Esophagus squamous epithelium (tissue), 5 donors: ENCODE measurements around the gene HES4. TPM values are rescaled to one million over a fixed set of nuclear protein-coding genes. Genes with fewer than 3 reads are reported as not detected.
"Not testable (repeated sequence)": the region's sequence is repeated elsewhere in the genome, so short reads cannot be mapped to it uniquely, and the experiment has no call there.

ENCODE experiments used
- DNase-seq: peaks from one replicate; lab custom pipeline; 2025; lab: John Stamatoyannopoulos, UW
- H3K27ac ChIP-seq, 4 donors: fragments of 200-600 bp; sonication (generic); one replicate each; pipeline ENCODE4 v1.5.1; 2016 to 2019; ENCODE audit warnings: mild to moderate bottlenecking in 1 of 4
- H3K27me3 ChIP-seq, 4 donors: fragments of 200-600 bp; sonication (generic); 1 replicate in 3 of 4; 2 replicates in 1 of 4; pipeline versions ENCODE4 v1.5.1 to v1.6.0; 2017 to 2021; ENCODE audit warnings: antibody characterized with exemption in 1 of 4
- H3K36me3 ChIP-seq, 3 donors: fragments of 200-600 bp; sonication (generic); one replicate each; pipeline ENCODE4 v1.5.1; 2016 to 2019
- H3K4me1 ChIP-seq, 3 donors: fragments of 200-600 bp; sonication (generic); one replicate each; pipeline ENCODE4 v1.5.1; 2017 to 2019
- H3K4me3 ChIP-seq, 4 donors: fragments of 200-600 bp; sonication (generic); 1 replicate in 3 of 4; 2 replicates in 1 of 4; pipeline ENCODE4 v1.5.1; 2016 to 2019; ENCODE audit warnings: mild to moderate bottlenecking in 2 of 4, moderate library complexity in 1 of 4
- H3K9me3 ChIP-seq, 3 donors: fragments of 200-600 bp; sonication (generic); one replicate each; pipeline ENCODE4 v1.5.1; 2016 to 2019
- POLR2A ChIP-seq, 4 donors: fragments of 450-650 bp; IDR thresholded peaks; one replicate each; pipeline ENCODE4 v1.6.1; 2017; ENCODE audit warnings: antibody characterized with exemption in 4 of 4, mild to moderate bottlenecking in 4 of 4, moderate library complexity in 3 of 4
- WGBS, 2 donors: methylation state at CpG; one replicate each; pipeline ENCODE4 v1.1.5; 2018; 5-methylcytosine and 5-hydroxymethylcytosine counted together
- intact Hi-C: fragments of 100-400 bp; cut with DNase I; formaldehyde crosslinking; loops from one replicate; pipeline ENCODE4 v1.15.0; 2022
- total RNA-seq, 4 donors: library from RNA; depleted of rRNA; stranded (reverse); fragments of >200 nt; gene quantifications; one replicate each; pipeline ENCODE4 v1.1.0, GENCODE V29; 2016
- TF ChIP-seq, protein P1 (sequence below), 6 experiments: fragments of 450-650 bp in 4 of 6; fragments of 200-600 bp in 2 of 6; sonication (generic) in 2 of 6; IDR thresholded peaks; one replicate each; pipeline ENCODE4 v1.5.1; 2016 to 2019; ENCODE audit warnings: antibody characterized with exemption in 6 of 6, mild to moderate bottlenecking in 4 of 6, moderate library complexity in 4 of 6
- donor health status: DM: yes; HTN: yes; CAD: no.

The HES4 gene
- total RNA-seq, 4 donors from 2014 or later = 15.1 to 16.2 (median 15.3) TPM

DNA sequence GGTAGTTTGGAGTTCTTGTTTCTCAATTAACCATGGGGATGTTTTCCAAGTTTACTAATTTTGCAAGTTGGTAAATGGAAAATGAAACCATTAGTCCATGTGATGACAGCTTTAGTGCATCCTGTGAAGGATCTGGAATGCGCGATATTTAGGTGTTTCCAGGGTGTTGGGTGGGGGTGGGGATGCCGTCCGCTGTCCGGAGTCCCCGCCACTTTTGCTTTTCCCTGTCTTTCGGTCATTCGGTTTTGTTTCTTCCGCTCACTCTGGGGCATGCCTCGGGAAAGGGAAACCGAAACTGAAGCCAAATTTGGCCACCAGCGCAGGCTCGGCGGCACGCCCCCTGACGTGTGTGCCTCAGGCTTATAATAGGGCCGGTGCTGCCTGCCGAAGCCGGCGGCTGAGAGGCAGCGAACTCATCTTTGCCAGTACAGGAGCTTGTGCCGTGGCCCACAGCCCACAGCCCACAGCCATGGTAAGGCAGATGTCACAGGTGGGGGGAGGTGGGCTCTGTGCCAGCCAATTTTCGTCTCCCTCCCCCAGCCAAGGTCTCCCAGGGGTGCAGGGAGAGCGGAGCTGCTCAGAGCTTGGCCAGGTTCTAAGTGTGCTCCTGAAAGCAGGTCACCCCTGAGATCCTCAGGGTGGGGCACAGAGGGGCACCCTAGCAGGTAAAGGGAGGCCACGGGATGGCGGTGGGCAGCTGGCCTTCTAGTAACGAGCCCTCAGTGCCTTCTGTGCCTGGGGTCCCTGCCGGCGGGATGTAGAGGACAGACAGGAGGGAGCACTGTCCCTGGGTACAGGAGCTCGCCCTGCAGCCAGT is 13.4 kb upstream of the HES4 start, which contains the start of gene ISG15:
Gene ISG15, plus strand, starts transcription at position 393 of the 817 bp plus-strand sequence. Its CDS starts 77 bp downstream, at position 470.
- H3K9me3 ChIP-seq = no peaks in the 10 kb centered on the region
- intact Hi-C loops = no loop called here
- TF ChIP-seq POLR2A (IDR thresholded peaks at IDR 0.05) = peak in 3 of 4 donors; percentile 24 to 80 (median 55)
- TF ChIP-seq, protein P1, sequence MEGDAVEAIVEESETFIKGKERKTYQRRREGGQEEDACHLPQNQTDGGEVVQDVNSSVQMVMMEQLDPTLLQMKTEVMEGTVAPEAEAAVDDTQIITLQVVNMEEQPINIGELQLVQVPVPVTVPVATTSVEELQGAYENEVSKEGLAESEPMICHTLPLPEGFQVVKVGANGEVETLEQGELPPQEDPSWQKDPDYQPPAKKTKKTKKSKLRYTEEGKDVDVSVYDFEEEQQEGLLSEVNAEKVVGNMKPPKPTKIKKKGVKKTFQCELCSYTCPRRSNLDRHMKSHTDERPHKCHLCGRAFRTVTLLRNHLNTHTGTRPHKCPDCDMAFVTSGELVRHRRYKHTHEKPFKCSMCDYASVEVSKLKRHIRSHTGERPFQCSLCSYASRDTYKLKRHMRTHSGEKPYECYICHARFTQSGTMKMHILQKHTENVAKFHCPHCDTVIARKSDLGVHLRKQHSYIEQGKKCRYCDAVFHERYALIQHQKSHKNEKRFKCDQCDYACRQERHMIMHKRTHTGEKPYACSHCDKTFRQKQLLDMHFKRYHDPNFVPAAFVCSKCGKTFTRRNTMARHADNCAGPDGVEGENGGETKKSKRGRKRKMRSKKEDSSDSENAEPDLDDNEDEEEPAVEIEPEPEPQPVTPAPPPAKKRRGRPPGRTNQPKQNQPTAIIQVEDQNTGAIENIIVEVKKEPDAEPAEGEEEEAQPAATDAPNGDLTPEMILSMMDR (IDR thresholded peaks at IDR 0.05) = peak in 1 of 6 experiments; percentile 3
- H3K4me3 ChIP-seq = peak within 1 kb of the TSS; percentile 43 to 86 (median 64)
- peak; percentile 67 for DNase-seq
- peaks cover 8 to 25% (median 21%) of the 10 kb centered on the region in 3 donors for H3K4me1 ChIP-seq
- peak within 1 kb of the TSS; percentile 70 to 97 (median 92) for H3K27ac ChIP-seq
- H3K36me3 ChIP-seq = no peaks in the 10 kb centered on the region
- WGBS, 2 donors = 0 to 5% methylated on average over 9 to 12 of the region's 30 CpGs
- no peaks in the 10 kb centered on the region for H3K27me3 ChIP-seq

DNA sequence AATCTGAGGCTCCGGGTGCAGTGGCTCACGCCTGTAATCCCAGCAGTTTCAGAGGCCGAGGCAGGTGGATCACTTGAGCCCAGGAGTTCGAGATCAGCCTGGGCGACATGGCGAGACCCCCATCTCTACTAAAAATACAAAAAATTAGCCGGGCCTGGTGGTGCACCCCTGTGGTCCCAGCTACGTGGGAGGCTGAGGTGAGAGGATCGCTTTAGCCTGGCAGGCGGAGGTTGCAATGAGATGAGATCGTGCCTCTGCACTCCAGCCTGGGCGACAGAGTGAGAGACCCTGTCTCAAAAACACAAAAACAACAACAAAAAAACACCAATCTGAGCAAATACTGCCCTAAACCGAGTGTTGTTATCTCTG is 12.8 kb upstream of the HES4 start:
- H3K36me3 ChIP-seq, H3K27me3 ChIP-seq, H3K9me3 ChIP-seq, intact Hi-C loops, DNase-seq: not testable (repeated sequence)
- WGBS, 2 donors = 49 to 60% methylated on average over 12 to 13 of the region's 13 CpGs
- peak overlapping the region; percentile 43 to 86 (median 64) for H3K4me3 ChIP-seq
- H3K27ac ChIP-seq = peak overlapping the region; percentile 70 to 97 (median 92)
- H3K4me1 ChIP-seq = peaks cover 8 to 25% (median 21%) of the 10 kb centered on the region in 3 donors

DNA sequence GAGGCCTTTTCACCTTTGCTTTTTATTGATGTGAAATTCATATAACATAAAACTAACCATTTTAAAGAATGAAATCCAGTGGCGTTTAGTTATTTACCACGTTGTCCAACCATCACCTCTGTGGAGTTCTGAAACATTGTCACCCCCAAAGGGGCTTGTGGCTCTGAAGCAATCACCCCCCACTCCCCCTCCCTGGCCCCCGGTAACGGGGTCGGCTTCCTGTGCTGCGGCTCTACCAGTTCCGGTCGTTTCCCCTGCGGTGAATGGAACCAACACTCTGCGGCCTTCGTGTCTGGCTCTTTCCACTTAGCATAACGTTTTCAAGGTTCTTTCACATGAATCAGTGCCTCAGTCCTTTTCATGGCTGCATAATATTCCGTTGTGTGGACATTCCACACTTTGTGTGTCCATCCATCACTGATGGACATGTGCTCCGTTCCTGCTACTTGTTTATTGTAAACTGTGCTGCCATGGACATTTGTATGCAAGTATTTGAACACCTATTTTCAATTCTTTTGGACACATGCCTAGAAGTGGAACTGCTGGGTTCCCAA is 11.6 kb upstream of the HES4 start:
- H3K27me3 ChIP-seq = peaks cover 0 to 11% (median 0%) of the 10 kb centered on the region in 4 donors
- H3K27ac ChIP-seq = no peak overlapping the region
- WGBS, 2 donors = 77 to 79% methylated on average over 10 to 14 of the region's 14 CpGs
- no peak for TF ChIP-seq POLR2A (IDR thresholded peaks at IDR 0.05)
- TF ChIP-seq, protein P1 (IDR thresholded peaks at IDR 0.05) = no peak
- no peak for DNase-seq
- H3K9me3 ChIP-seq = no peaks in the 10 kb centered on the region
- intact Hi-C loops = no loop called here
- no peak overlapping the region for H3K4me3 ChIP-seq
- peaks cover 13 to 35% (median 31%) of the 10 kb centered on the region in 3 donors for H3K4me1 ChIP-seq
- H3K36me3 ChIP-seq = no peaks in the 10 kb centered on the region

DNA sequence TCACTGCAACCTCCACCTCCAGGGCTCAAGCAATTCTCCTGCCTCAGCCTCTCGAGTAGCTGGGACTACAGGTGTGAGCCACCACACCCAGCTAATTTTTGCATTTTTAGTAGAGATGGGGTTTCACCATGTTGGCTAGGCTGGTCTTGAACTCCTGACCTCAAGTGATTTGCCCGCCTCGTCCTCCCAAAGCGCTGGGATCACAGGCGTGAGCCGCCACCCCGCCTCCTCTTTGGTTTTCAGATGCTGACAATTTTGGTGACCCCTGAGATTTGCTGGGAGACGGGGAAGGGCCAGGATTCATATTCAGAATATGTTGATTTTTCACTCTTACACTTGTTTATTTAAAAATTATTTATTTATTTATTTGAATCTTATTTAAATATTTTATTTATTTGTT is 10.2 kb upstream of the HES4 start:
- WGBS, 2 donors = 89 to 91% methylated on average over 8 of the region's 8 CpGs
- H3K36me3 ChIP-seq, H3K9me3 ChIP-seq, DNase-seq, intact Hi-C loops, H3K27ac ChIP-seq, H3K4me3 ChIP-seq: not testable (repeated sequence)
- Histone ChIP-seq H3K4me1 (peaks cover 13 to 48% (median 43%) of the 10 kb centered on the region in 3 donors), H3K27me3 (peaks cover 0 to 25% (median 0%) of the 10 kb centered on the region in 4 donors)

DNA sequence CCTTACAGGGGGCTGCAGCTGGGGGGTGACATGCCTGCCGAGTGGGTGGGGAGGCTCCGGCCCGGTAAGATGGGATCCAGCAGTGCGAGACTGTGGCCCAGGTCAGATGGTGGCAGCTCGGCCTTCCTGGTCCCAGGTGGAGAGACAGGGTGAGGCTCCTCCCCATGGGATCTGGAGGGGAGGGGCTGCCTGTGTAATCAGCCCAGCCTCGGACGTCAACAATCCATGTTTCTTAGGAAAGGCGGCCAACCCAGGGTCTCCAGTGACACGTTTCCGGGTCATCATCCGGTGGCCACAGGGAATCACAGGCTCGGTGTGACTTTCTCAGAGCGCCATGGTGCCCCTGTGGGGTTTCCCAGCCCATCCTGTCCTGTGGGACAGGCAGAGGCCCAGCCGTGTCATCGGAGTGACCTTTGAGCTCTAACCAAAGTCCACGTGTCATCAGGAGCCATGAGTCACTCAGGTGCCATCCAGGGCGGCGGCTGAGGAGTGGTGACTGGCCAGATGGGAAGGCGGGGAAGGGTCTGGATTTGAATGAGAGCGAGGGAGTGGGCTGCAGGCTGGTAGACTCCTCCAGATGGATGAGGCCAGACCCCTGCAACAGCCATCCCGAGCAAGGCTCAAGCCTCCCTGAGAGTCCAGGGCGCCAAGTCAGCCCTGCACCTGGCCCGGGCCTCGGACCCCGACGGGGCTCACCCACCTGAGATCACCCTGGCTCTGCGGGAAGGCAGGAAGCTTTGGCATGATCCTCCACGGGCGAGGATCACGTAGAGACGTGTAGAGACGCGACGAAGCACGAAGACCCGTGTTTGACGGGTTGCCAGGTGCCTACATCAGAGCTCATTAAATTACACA is 6.6 kb upstream of the HES4 start:
- Histone ChIP-seq H3K9me3 (no peaks in the 10 kb centered on the region), H3K36me3 (no peaks in the 10 kb centered on the region), H3K4me3 (no peak overlapping the region), H3K27ac (no peak overlapping the region), H3K27me3 (peaks cover 0 to 58% (median 0%) of the 10 kb centered on the region in 4 donors), H3K4me1 (peaks cover 12 to 40% (median 26%) of the 10 kb centered on the region in 3 donors)
- intact Hi-C loops = no loop called here
- 49 to 61% methylated on average over 8 to 12 of the region's 37 CpGs for WGBS, 2 donors
- TF ChIP-seq, protein P1 (IDR thresholded peaks at IDR 0.05) = no peak
- no peak for TF ChIP-seq POLR2A (IDR thresholded peaks at IDR 0.05)
- no peak for DNase-seq
